Smooth muscle cell (in vitro differentiated cells): Measurements from ENCODE around the gene LSM5. TPM values are rescaled to one million over a fixed set of nuclear protein-coding genes. Genes with fewer than 3 reads are reported as not detected.

Experiments
- DNase-seq: peaks from one replicate; lab custom pipeline; 2025; ENCODE audit not compliant: unreplicated experiment; lab: John Stamatoyannopoulos, UW
- H2AFZ ChIP-seq: fragments of 200-600 bp; sonication (generic); 2 replicates; pipeline ENCODE4 v1.6.0; 2016; ENCODE audit warnings: antibody characterized with exemption, low read depth, mild to moderate bottlenecking
- H3F3A ChIP-seq: fragments of 200-600 bp; sonication (generic); 2 replicates; pipeline ENCODE4 v1.6.0; 2017; ENCODE audit warnings: antibody characterized with exemption, low read depth
- H3K27ac ChIP-seq: fragments of 200-600 bp; sonication (generic); 2 replicates; pipeline ENCODE4 v1.5.1; 2016; ENCODE audit warnings: low read depth, mild to moderate bottlenecking
- H3K27me3 ChIP-seq: fragments of 200-600 bp; sonication (generic); 2 replicates; pipeline ENCODE4 v1.6.1; 2016; ENCODE audit warnings: low read depth, mild to moderate bottlenecking
- H3K36me3 ChIP-seq: fragments of 200-600 bp; sonication (generic); 2 replicates; pipeline ENCODE4 v1.5.1; 2016; ENCODE audit warnings: low read depth
- H3K4me1 ChIP-seq: fragments of 200-600 bp; sonication (generic); 2 replicates; pipeline ENCODE4 v1.5.1; 2016; ENCODE audit warnings: low read depth
- H3K4me2 ChIP-seq: fragments of 200-600 bp; sonication (generic); 2 replicates; pipeline ENCODE4 v1.6.0; 2016; ENCODE audit warnings: mild to moderate bottlenecking
- H3K4me3 ChIP-seq: fragments of 200-600 bp; sonication (generic); 2 replicates; pipeline ENCODE4 v1.5.1; 2016; ENCODE audit warnings: mild to moderate bottlenecking
- H3K79me2 ChIP-seq: fragments of 200-600 bp; sonication (generic); 2 replicates; pipeline ENCODE4 v1.6.0; 2016; ENCODE audit warnings: low read depth, mild to moderate bottlenecking
- H3K9ac ChIP-seq: fragments of 200-600 bp; sonication (generic); 2 replicates; pipeline ENCODE4 v1.6.0; 2016; ENCODE audit warnings: low read depth
- H3K9me3 ChIP-seq: fragments of 200-600 bp; sonication (generic); replicated peaks from 2 replicates; pipeline ENCODE4 v1.5.1; 2016; ENCODE audit warnings: low read depth
- H4K20me1 ChIP-seq: fragments of 200-600 bp; sonication (generic); 2 replicates; pipeline ENCODE4 v1.6.0; 2016; ENCODE audit warnings: low read depth
- CTCF ChIP-seq: fragments of 200-600 bp; sonication (generic); IDR thresholded peaks from 2 replicates; pipeline ENCODE4 v1.5.1; 2017; ENCODE audit warnings: borderline replicate concordance, mild to moderate bottlenecking, antibody characterized with exemption; ENCODE audit not compliant: insufficient read depth, poor library complexity, severe bottlenecking
- WGBS: methylation state at CpG from one replicate; pipeline ENCODE4 v1.1.7; 2016; ENCODE audit warnings: low lambda C conversion rate; 5-methylcytosine and 5-hydroxymethylcytosine counted together
- polyA plus RNA-seq: library from polyadenylated mRNA; unstranded; fragments of >200 nt; fragmentation: Nextera tagmentation; extraction: Ambion mirVana; gene quantifications from 2 replicates; pipeline ENCODE4 v1.2.1, GENCODE V29; 2016
- total RNA-seq: library from RNA; depleted of rRNA; stranded (reverse); fragments of >200 nt; gene quantifications from 2 replicates; pipeline ENCODE4 v1.2.3, GENCODE V29; 2014

The LSM5 gene
- total and polyA plus RNA-seq, 2 experiments from 2014 or later: 65.0 to 89.6 TPM

GRCh38 chr7:32511791-32512190, 21.6 kb upstream of the LSM5 start:
- TF ChIP-seq CTCF: no peak
- Histone ChIP-seq H3K79me2 (peaks cover 81% of the 10 kb centered on the region), H3K27ac (no peak overlapping the region), H2AFZ (no peak overlapping the region), H3K9ac (no peak overlapping the region), H3F3A (no peaks in the 10 kb centered on the region), H3K36me3 (no peaks in the 10 kb centered on the region), H3K4me1 (no peaks in the 10 kb centered on the region), H3K9me3 (no peaks in the 10 kb centered on the region), H4K20me1 (peaks cover 37% of the 10 kb centered on the region), H3K27me3 (no peaks in the 10 kb centered on the region), H3K4me3 (no peak overlapping the region), H3K4me2 (no peak overlapping the region)
- WGBS: 87% methylated on average over 4 of the region's 4 CpGs
- DNase-seq: no peak

GRCh38 chr7:32507414-32507813, 17.2 kb upstream of the LSM5 start:
- Histone ChIP-seq H3F3A (no peaks in the 10 kb centered on the region), H3K36me3 (no peaks in the 10 kb centered on the region), H3K27ac (peak overlapping the region; percentile 88), H3K9me3 (no peaks in the 10 kb centered on the region), H3K4me3 (no peak overlapping the region), H4K20me1 (peaks cover 76% of the 10 kb centered on the region), H3K27me3 (no peaks in the 10 kb centered on the region), H3K4me1 (peaks cover 7% of the 10 kb centered on the region), H3K9ac (no peak overlapping the region), H2AFZ (no peak overlapping the region), H3K4me2 (no peak overlapping the region), H3K79me2 (peaks cover 98% of the 10 kb centered on the region)
- no peak for DNase-seq
- WGBS: 95% methylated on average over 6 of the region's 6 CpGs
- no peak for TF ChIP-seq CTCF

GRCh38 chr7:32506266-32507054, 16.3 kb upstream of the LSM5 start:
- WGBS: 67% methylated on average over 5 of the region's 5 CpGs
- Histone ChIP-seq H3K9me3 (no peaks in the 10 kb centered on the region), H4K20me1 (peaks cover 76% of the 10 kb centered on the region), H3F3A (no peaks in the 10 kb centered on the region), H3K36me3 (no peaks in the 10 kb centered on the region), H3K9ac (peak overlapping the region; percentile 62), H3K4me3 (no peak overlapping the region), H3K4me2 (peak overlapping the region; percentile 40), H2AFZ (no peak overlapping the region), H3K79me2 (peaks cover 96% of the 10 kb centered on the region), H3K27ac (peak overlapping the region; percentile 88), H3K4me1 (peaks cover 14% of the 10 kb centered on the region), H3K27me3 (no peaks in the 10 kb centered on the region)
- DNase-seq: no peak
- no peak for TF ChIP-seq CTCF

- Histone ChIP-seq H3K9me3 (no peaks in the 10 kb centered on the region), H3K4me3 (no peak overlapping the region), H3K4me1 (peaks cover 21% of the 10 kb centered on the region), H3K79me2 (peaks cover 89% of the 10 kb centered on the region), H4K20me1 (peaks cover 74% of the 10 kb centered on the region), H3K4me2 (no peak overlapping the region), H3F3A (no peaks in the 10 kb centered on the region), H3K27me3 (no peaks in the 10 kb centered on the region), H3K27ac (peak overlapping the region; percentile 92), H2AFZ (no peak overlapping the region), H3K36me3 (no peaks in the 10 kb centered on the region), H3K9ac (no peak overlapping the region)
- no peak for TF ChIP-seq CTCF
- DNase-seq: no peak
- 68% methylated on average over 4 of the region's 4 CpGs for WGBS
Observed at GRCh38 chr7:32502728-32503127, 12.5 kb upstream of the LSM5 start.
